ENCODE data around the gene FMN1. TPM values are rescaled to one million over a fixed set of nuclear protein-coding genes. Genes with fewer than 3 reads are reported as not detected.

FMN1 gene
- total RNA-seq, 1 donor from 2014 or later = 4.0 TPM

- H3K36me3 Mint-ChIP-seq (ENCODE audit: low read depth) = peaks cover 6% of the 10 kb centered on the region
- no peak for DNase-seq (ENCODE audit: low spot score)
- peaks cover 3% of the 10 kb centered on the region for H3K4me1 Mint-ChIP-seq (ENCODE audit: low read depth)
- peaks cover 19% of the 10 kb centered on the region for H3K9me3 Mint-ChIP-seq (ENCODE audit: low read depth)
- no peak overlapping the region for H3K27ac Mint-ChIP-seq (ENCODE audit: unreplicated experiment)
- H3K27me3 Mint-ChIP-seq (ENCODE audit: low read depth) = no peaks in the 10 kb centered on the region
- H3K4me3 Mint-ChIP-seq (ENCODE audit: unreplicated experiment) = no peak overlapping the region
- no peak for TF ChIP-seq CTCF (IDR thresholded peaks at IDR 0.05)
These were observed 149.3 kb downstream of the FMN1 start for GRCh38 chr15:33045066-33045810.

GRCh38 chr15:33044598-33044997 is 149.9 kb downstream of the FMN1 start:
- Mint-ChIP-seq H3K27ac (ENCODE audit: unreplicated experiment) (no peak overlapping the region), H3K4me1 (ENCODE audit: low read depth) (peaks cover 3% of the 10 kb centered on the region), H3K27me3 (ENCODE audit: low read depth) (no peaks in the 10 kb centered on the region), H3K36me3 (ENCODE audit: low read depth) (peaks cover 6% of the 10 kb centered on the region), H3K4me3 (ENCODE audit: unreplicated experiment) (no peak overlapping the region), H3K9me3 (ENCODE audit: low read depth) (peaks cover 19% of the 10 kb centered on the region)
- DNase-seq (ENCODE audit: low spot score) = no peak
- no peak for TF ChIP-seq CTCF (IDR thresholded peaks at IDR 0.05)

GRCh38 chr15:33043636-33044035 is 150.9 kb downstream of the FMN1 start:
- H3K27ac Mint-ChIP-seq (ENCODE audit: unreplicated experiment) = no peak overlapping the region

GRCh38 chr15:33040496-33040895 is 154.0 kb downstream of the FMN1 start:
- DNase-seq (ENCODE audit: low spot score) = no peak
- no peak overlapping the region for H3K27ac Mint-ChIP-seq (ENCODE audit: unreplicated experiment)
- no peaks in the 10 kb centered on the region for H3K36me3 Mint-ChIP-seq (ENCODE audit: low read depth)
- TF ChIP-seq CTCF (IDR thresholded peaks at IDR 0.05) = no peak
- H3K27me3 Mint-ChIP-seq (ENCODE audit: low read depth) = no peaks in the 10 kb centered on the region
- peaks cover 5% of the 10 kb centered on the region for H3K4me1 Mint-ChIP-seq (ENCODE audit: low read depth)
- peaks cover 7% of the 10 kb centered on the region for H3K9me3 Mint-ChIP-seq (ENCODE audit: low read depth)
- no peak overlapping the region for H3K4me3 Mint-ChIP-seq (ENCODE audit: unreplicated experiment)

More at GRCh38 chr15:33043636-33044035, 150.9 kb downstream of the FMN1 start:
- Mint-ChIP-seq H3K27me3 (ENCODE audit: low read depth) (no peaks in the 10 kb centered on the region), H3K4me1 (ENCODE audit: low read depth) (peaks cover 3% of the 10 kb centered on the region), H3K9me3 (ENCODE audit: low read depth) (peaks cover 16% of the 10 kb centered on the region), H3K36me3 (ENCODE audit: low read depth) (peaks cover 2% of the 10 kb centered on the region), H3K4me3 (ENCODE audit: unreplicated experiment) (no peak overlapping the region)
- no peak for DNase-seq (ENCODE audit: low spot score)
- no peak for TF ChIP-seq CTCF (IDR thresholded peaks at IDR 0.05)

DNA sequence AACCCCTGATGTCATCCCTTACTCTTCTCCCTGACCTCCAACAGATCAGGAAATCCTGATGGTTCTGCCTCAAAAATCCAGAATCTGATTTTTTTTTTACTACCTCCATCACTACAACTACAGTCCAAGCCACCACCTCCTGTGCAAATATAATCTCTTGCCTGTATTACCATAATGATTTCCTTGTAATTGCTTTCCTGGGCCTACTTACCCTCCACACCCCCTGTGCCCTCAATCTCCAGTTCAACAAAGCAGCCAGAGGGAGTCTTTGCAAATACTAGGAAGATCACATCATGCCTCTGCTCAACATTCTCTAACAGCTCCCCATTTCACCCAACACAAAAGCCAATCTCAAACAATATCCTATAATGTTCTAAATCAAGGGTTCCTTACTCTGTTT is 159.9 kb downstream of the FMN1 start:
- Mint-ChIP-seq H3K27me3 (ENCODE audit: low read depth) (no peaks in the 10 kb centered on the region), H3K4me3 (ENCODE audit: unreplicated experiment) (no peak overlapping the region), H3K36me3 (ENCODE audit: low read depth) (no peaks in the 10 kb centered on the region), H3K9me3 (ENCODE audit: low read depth) (peaks cover 6% of the 10 kb centered on the region), H3K27ac (ENCODE audit: unreplicated experiment) (no peak overlapping the region), H3K4me1 (ENCODE audit: low read depth) (peaks cover 29% of the 10 kb centered on the region)
- no peak for DNase-seq (ENCODE audit: low spot score)
- TF ChIP-seq CTCF (IDR thresholded peaks at IDR 0.05) = no peak

All from chondrocyte (in vitro differentiated cells).